CD4-positive, alpha-beta T cell treated with Interleukin-2 at 100 ng/mL for 4 hours (primary cell): ENCODE data around the gene ARMC7.
"Not testable (repeated sequence)": the region's sequence is repeated elsewhere in the genome, so short reads cannot be mapped to it uniquely, and the experiment has no call there.

ENCODE experiments used
- DNase-seq: peaks from one replicate; pipeline ENCODE4 v3.0.0-alpha.2; 2020; ENCODE audit warnings: low spot score

Gene ARMC7

GRCh38 chr17:75102385-75102821 lies 7.4 kb upstream of the ARMC7 start:
- no peak for DNase-seq

- DNase-seq: no peak
Observed at GRCh38 chr17:75103601-75104554, 5.9 kb upstream of the ARMC7 start.

- DNase-seq: no peak
Observed at GRCh38 chr17:75105126-75106080, 4.4 kb upstream of the ARMC7 start.

- no peak for DNase-seq
Observed at GRCh38 chr17:75108193-75108592, 1.6 kb upstream of the ARMC7 start.

GRCh38 chr17:75109046-75109406 lies 743 bp upstream of the ARMC7 start:
- no peak for DNase-seq

GRCh38 chr17:75110234-75110937 lies 617 bp downstream of the ARMC7 start:
- DNase-seq: no peak

GRCh38 chr17:75111777-75112335 lies 2.1 kb downstream of the ARMC7 start:
- no peak for DNase-seq

- peak; percentile 95 for DNase-seq
Observed at GRCh38 chr17:75113798-75114551, 4.2 kb downstream of the ARMC7 start.

GRCh38 chr17:75114552-75115314 lies 5.0 kb downstream of the ARMC7 start:
- no peak for DNase-seq

GRCh38 chr17:75115555-75115954 lies 5.8 kb downstream of the ARMC7 start:
- no peak for DNase-seq

- DNase-seq: no peak
Observed at GRCh38 chr17:75116737-75117136, 7.0 kb downstream of the ARMC7 start.

- DNase-seq: no peak
Observed at GRCh38 chr17:75118307-75118706, 8.5 kb downstream of the ARMC7 start.

GRCh38 chr17:75124041-75124818 lies 14.5 kb downstream of the ARMC7 start:
- peak; percentile 81 for DNase-seq

GRCh38 chr17:75124819-75125162 lies 15.0 kb downstream of the ARMC7 start:
- DNase-seq: no peak

GRCh38 chr17:75125984-75126383 lies 16.2 kb downstream of the ARMC7 start:
- no peak for DNase-seq

GRCh38 chr17:75126954-75127353 lies 17.2 kb downstream of the ARMC7 start:
- DNase-seq: no peak

- not testable (repeated sequence) for DNase-seq
Observed at GRCh38 chr17:75127936-75128335, 18.2 kb downstream of the ARMC7 start.

- no peak for DNase-seq
Observed at GRCh38 chr17:75128694-75129505, 19.1 kb downstream of the ARMC7 start.

GRCh38 chr17:75129576-75129975 lies 19.8 kb downstream of the ARMC7 start:
- DNase-seq: no peak
